HL-60 (cell line): ENCODE results near the gene MBD5.

Experiments used
- DNase-seq, 2 experiments: peaks; one replicate each; pipeline ENCODE4 v3.0.0-alpha.2; 2010 to 2020; ENCODE audit warnings: low read depth in 1 of 2, low spot score in 1 of 2
- H3K27ac ChIP-seq: fragments of 250-450 bp; sonication (Bioruptor Pico); replicated peaks from 2 replicates; pipeline ENCODE4 v1.5.1; 2020; ENCODE audit warnings: mild to moderate bottlenecking, moderate library complexity
- H3K27me3 ChIP-seq: fragments of 250-450 bp; sonication (Bioruptor Pico); 2 replicates; pipeline ENCODE4 v1.5.1; 2021; ENCODE audit warnings: mild to moderate bottlenecking, moderate library complexity; ENCODE audit not compliant: insufficient read depth, poor library complexity, severe bottlenecking
- H3K4me3 ChIP-seq: replicated peaks from 2 replicates; pipeline ENCODE4 v1.5.1; 2011; ENCODE audit warnings: mild to moderate bottlenecking, control low read depth, low read length; ENCODE audit not compliant: insufficient read depth
- CTCF ChIP-seq: IDR thresholded peaks from one replicate; pipeline ENCODE4 v1.5.1; 2011; ENCODE audit warnings: low read length, control low read depth, inconsistent platforms; ENCODE audit not compliant: insufficient read depth
- GABPA ChIP-seq: IDR thresholded peaks from 2 replicates; pipeline ENCODE4 v1.6.1; 2012; ENCODE audit warnings: low read depth
- POLR2AphosphoS5 ChIP-seq: IDR thresholded peaks from 2 replicates; pipeline ENCODE4 v1.6.1; 2012; ENCODE audit warnings: low read depth
- REST ChIP-seq: IDR thresholded peaks from 2 replicates; pipeline ENCODE4 v1.6.1; 2012; ENCODE audit warnings: low read depth; ENCODE audit not compliant: insufficient replicate concordance
- SPI1 ChIP-seq: IDR thresholded peaks from 2 replicates; pipeline ENCODE4 v1.6.1; 2012; ENCODE audit warnings: low read depth, mild to moderate bottlenecking, borderline replicate concordance

The MBD5 gene

GRCh38 chr2:148302526-148302925, 281.6 kb downstream of the MBD5 start:
- TF ChIP-seq POLR2AphosphoS5 (no peak), GABPA (no peak), REST (no peak)
- no peak overlapping the region for H3K4me3 ChIP-seq
- no peak overlapping the region for H3K27ac ChIP-seq
- DNase-seq, result no peak
- H3K27me3 ChIP-seq, result no peaks in the 10 kb centered on the region

DNA sequence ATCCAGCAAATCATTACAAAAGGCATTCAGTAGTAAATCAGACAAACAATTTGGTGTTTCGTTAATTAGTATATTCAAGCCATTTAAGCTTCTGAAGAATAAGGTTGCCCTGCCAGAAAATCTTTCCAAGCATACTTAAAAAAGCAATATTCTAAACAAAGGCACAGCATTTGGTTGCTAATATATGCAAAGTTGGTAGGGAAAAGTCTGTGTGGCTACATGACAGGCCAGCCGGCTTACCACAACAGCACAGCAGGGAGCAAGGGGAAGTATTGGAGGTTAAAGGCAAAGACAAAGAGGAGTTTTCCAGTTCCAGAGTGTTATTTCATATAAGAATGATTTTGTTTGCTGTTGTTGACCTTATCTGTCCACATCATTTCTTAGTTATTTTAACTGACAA, 282.3 kb downstream of the MBD5 start:
- H3K27ac ChIP-seq, result no peak overlapping the region
- no peak overlapping the region for H3K4me3 ChIP-seq
- DNase-seq, result no peak
- no peaks in the 10 kb centered on the region for H3K27me3 ChIP-seq
- TF ChIP-seq SPI1, result no peak
- TF ChIP-seq REST, result no peak
- TF ChIP-seq CTCF, result no peak
- no peak for TF ChIP-seq POLR2AphosphoS5
- TF ChIP-seq GABPA, result no peak

DNA sequence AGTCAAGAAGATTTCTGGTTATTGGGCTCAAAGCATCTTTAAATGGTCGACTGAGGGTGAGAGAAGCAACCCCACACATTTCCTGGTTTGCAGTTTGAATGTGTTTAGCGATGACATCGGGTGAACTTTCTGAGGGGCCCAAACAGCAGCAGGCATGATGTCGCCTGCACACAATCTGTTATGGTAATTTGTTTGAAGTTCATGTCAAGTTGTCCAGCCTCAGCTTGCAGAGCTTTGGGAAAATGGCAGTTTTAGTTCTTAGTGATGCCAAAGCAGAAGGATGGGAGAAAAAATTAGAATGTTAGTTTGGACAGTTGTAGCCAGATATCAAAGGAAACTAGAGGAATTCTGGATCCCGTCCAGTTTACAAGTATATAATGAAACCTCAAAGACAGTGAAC, 284.6 kb downstream of the MBD5 start:
- TF ChIP-seq POLR2AphosphoS5 (no peak), SPI1 (no peak), REST (no peak), GABPA (no peak), CTCF (no peak)
- no peak for DNase-seq
- peaks cover 2% of the 10 kb centered on the region for H3K27me3 ChIP-seq
- no peak overlapping the region for H3K27ac ChIP-seq
- H3K4me3 ChIP-seq, result no peak overlapping the region

DNA sequence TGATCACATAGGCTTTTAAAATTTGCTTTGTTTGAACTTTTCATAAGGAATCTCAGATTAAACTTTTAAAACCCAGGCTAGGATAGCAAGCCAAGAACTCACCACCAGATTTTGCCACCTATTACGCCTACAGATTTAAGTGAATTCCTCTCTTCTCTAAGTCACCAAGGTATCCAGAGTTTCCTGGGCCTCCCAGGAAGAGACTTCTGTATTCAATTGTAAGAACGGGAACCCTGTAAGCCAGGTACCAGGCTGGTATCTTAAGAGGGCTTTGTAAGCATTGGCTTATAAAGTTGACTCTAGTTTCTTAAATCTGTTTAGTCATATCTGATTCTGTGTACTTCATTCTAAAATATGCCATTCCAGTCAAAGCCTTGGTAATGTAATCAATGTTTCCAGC, 285.1 kb downstream of the MBD5 start:
- Histone ChIP-seq H3K27ac (no peak overlapping the region), H3K27me3 (peaks cover 2% of the 10 kb centered on the region), H3K4me3 (no peak overlapping the region)
- DNase-seq, result no peak
- TF ChIP-seq GABPA (no peak), SPI1 (no peak), CTCF (no peak), REST (no peak), POLR2AphosphoS5 (no peak)
